Measurements from ENCODE around the gene COMMD6. TPM values are rescaled to one million over a fixed set of nuclear protein-coding genes. Genes with fewer than 3 reads are reported as not detected.

Gene COMMD6
- total and polyA plus RNA-seq, 2 donors (not counting 1 experiment from before 2014, with no cell fraction given): 78.0 to 153 TPM

- Mint-ChIP-seq H3K4me1 (peaks cover 23% of the 10 kb centered on the region), H3K27me3 (no peaks in the 10 kb centered on the region), H3K27ac (no peak overlapping the region), H3K4me3 (no peak overlapping the region), H3K9me3 (ENCODE audit: insufficient read depth) (no peaks in the 10 kb centered on the region)
- no peak for DNase-seq
- Histone ChIP-seq H3K27ac (ENCODE audit: low read length in 2 of 2) (no peak overlapping the region), H3K4me3 (ENCODE audit: control extremely low read depth in 1 of 5, extremely low read depth in 1 of 5, insufficient read depth in 1 of 5, low read depth in 2 of 5, low read length in 4 of 5) (no peak overlapping the region), H4K20me1 (ENCODE audit: control insufficient read depth, insufficient read depth, low read length, poor library complexity, severe bottlenecking) (no peaks in the 10 kb centered on the region), H3K79me2 (ENCODE audit: control insufficient read depth, insufficient read depth, low read length) (peaks cover 15% of the 10 kb centered on the region), H2AFZ (ENCODE audit: insufficient read depth, low read depth, low read length, poor library complexity, severe bottlenecking) (no peak overlapping the region), H3K9ac (ENCODE audit: low read length) (no peak overlapping the region), H3K9me3 (ENCODE audit: control extremely low read depth in 1 of 3, control insufficient read depth in 2 of 3, insufficient read depth in 1 of 3, low read length in 2 of 3) (no peaks in the 10 kb centered on the region), H3K36me3 (replicated peaks in 1 of 2; ENCODE audit: control extremely low read depth in 1 of 2, control insufficient read depth in 1 of 2, extremely low read depth in 1 of 2, insufficient read depth in 2 of 2, low read length in 1 of 2) (no peaks in the 10 kb centered on the region), H3K27me3 (replicated peaks in 1 of 4; ENCODE audit: control extremely low read depth in 1 of 4, control insufficient read depth in 3 of 4, insufficient read depth in 4 of 4, low read length in 3 of 4) (no peaks in the 10 kb centered on the region), H3K4me2 (replicated peaks; ENCODE audit: low read depth, low read length, poor library complexity, severe bottlenecking) (no peak overlapping the region), H3K4me1 (ENCODE audit: control insufficient read depth in 2 of 2, insufficient read depth in 2 of 2, low read length in 2 of 2) (peaks cover 11 to 12% of the 10 kb centered on the region in 2 donors)
- WGBS (ENCODE audit: insufficient coverage): 100% methylated on average over 1 of the region's 4 CpGs
- TF ChIP-seq, protein P1, sequence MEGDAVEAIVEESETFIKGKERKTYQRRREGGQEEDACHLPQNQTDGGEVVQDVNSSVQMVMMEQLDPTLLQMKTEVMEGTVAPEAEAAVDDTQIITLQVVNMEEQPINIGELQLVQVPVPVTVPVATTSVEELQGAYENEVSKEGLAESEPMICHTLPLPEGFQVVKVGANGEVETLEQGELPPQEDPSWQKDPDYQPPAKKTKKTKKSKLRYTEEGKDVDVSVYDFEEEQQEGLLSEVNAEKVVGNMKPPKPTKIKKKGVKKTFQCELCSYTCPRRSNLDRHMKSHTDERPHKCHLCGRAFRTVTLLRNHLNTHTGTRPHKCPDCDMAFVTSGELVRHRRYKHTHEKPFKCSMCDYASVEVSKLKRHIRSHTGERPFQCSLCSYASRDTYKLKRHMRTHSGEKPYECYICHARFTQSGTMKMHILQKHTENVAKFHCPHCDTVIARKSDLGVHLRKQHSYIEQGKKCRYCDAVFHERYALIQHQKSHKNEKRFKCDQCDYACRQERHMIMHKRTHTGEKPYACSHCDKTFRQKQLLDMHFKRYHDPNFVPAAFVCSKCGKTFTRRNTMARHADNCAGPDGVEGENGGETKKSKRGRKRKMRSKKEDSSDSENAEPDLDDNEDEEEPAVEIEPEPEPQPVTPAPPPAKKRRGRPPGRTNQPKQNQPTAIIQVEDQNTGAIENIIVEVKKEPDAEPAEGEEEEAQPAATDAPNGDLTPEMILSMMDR (IDR thresholded peaks at IDR 0.05): no peak
- TF ChIP-seq EZH2 (IDR thresholded peaks at IDR 0.05; ENCODE audit: borderline replicate concordance, insufficient read depth, low read depth, low read length, poor library complexity, severe bottlenecking): no peak
- ChIA-PET POLR2A (no interaction called here), CTCF (interaction anchor here (1.0 kb wide), 1 partner anchor 8 kb away, joined by 3 read pairs; the partner anchor contains the start of gene UCHL3)
- intact Hi-C loops (cut with micrococcal nuclease): no loop called here
- no peak for ATAC-seq (ENCODE audit: low read depth)
Measured at GRCh38 chr13:75541287-75541686, 3.6 kb upstream of the COMMD6 start.

DNA sequence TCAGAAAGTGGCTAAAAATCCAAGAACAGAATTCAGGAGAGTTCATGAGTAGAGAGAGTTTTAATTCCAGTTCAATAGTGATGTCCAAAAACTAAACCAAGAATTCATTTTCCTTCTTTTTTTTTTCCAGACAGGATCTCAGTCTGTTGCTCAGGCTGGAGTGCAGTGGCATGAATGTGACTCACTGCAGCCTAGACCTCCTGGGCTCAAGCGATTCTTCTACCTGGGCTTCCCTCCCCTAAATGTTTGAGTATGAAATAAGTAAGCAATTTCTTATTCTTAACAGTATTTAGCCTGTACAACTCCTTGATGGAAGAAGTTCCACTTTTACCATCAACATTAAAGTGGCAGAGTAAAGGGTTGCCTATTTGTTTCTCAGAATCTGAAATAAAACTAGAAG, 3.8 kb downstream of the COMMD6 start:
- Histone ChIP-seq H3K9ac (ENCODE audit: low read length) (no peak overlapping the region), H3K9me3 (ENCODE audit: control extremely low read depth in 1 of 3, control insufficient read depth in 2 of 3, insufficient read depth in 1 of 3, low read length in 2 of 3) (no peaks in the 10 kb centered on the region), H3K36me3 (replicated peaks in 1 of 2; ENCODE audit: control extremely low read depth in 1 of 2, control insufficient read depth in 1 of 2, extremely low read depth in 1 of 2, insufficient read depth in 2 of 2, low read length in 1 of 2) (peaks cover 0 to 11% of the 10 kb centered on the region in 2 experiments), H3K79me2 (ENCODE audit: control insufficient read depth, insufficient read depth, low read length) (peaks cover 45% of the 10 kb centered on the region), H3K4me1 (ENCODE audit: control insufficient read depth in 2 of 2, insufficient read depth in 2 of 2, low read length in 2 of 2) (peaks cover 12 to 22% of the 10 kb centered on the region in 2 donors), H2AFZ (ENCODE audit: insufficient read depth, low read depth, low read length, poor library complexity, severe bottlenecking) (no peak overlapping the region), H4K20me1 (ENCODE audit: control insufficient read depth, insufficient read depth, low read length, poor library complexity, severe bottlenecking) (no peaks in the 10 kb centered on the region), H3K4me2 (replicated peaks; ENCODE audit: low read depth, low read length, poor library complexity, severe bottlenecking) (no peak overlapping the region), H3K27me3 (replicated peaks in 1 of 4; ENCODE audit: control extremely low read depth in 1 of 4, control insufficient read depth in 3 of 4, insufficient read depth in 4 of 4, low read length in 3 of 4) (no peaks in the 10 kb centered on the region), H3K4me3 (ENCODE audit: control extremely low read depth in 1 of 5, extremely low read depth in 1 of 5, insufficient read depth in 1 of 5, low read depth in 2 of 5, low read length in 4 of 5) (no peak overlapping the region), H3K27ac (ENCODE audit: low read length in 2 of 2) (no peak overlapping the region)
- intact Hi-C loops (cut with micrococcal nuclease): no loop called here
- no CpG with 5 or more reads among the region's 1 CpG for WGBS (ENCODE audit: insufficient coverage)
- peaks cover 66% of the 10 kb centered on the region for H3K4me1 Mint-ChIP-seq
- H3K4me3 Mint-ChIP-seq: no peak overlapping the region
- no peaks in the 10 kb centered on the region for H3K27me3 Mint-ChIP-seq
- POLR2A ChIA-PET: no interaction called here
- no peaks in the 10 kb centered on the region for H3K9me3 Mint-ChIP-seq (ENCODE audit: insufficient read depth)
- CTCF ChIA-PET: no interaction called here
- ATAC-seq (ENCODE audit: low read depth) (no peak), DNase-seq (no peak)
- H3K27ac Mint-ChIP-seq: no peak overlapping the region
- TF ChIP-seq EZH2 (IDR thresholded peaks at IDR 0.05; ENCODE audit: borderline replicate concordance, insufficient read depth, low read depth, low read length, poor library complexity, severe bottlenecking): no peak
- TF ChIP-seq, protein P1 (IDR thresholded peaks at IDR 0.05): no peak

Measured in B cell (primary cell).